Neuron (in vitro differentiated cells): ENCODE data around the gene ARHGEF12.

Experiments used
- H2AFZ ChIP-seq: one replicate; pipeline ENCODE4 v1.6.1; 2013; ENCODE audit warnings: low read depth, mild to moderate bottlenecking, inconsistent platforms, low read length, moderate library complexity
- H3K27me3 ChIP-seq: one replicate; pipeline ENCODE4 v1.6.1; 2013; ENCODE audit warnings: low read length; ENCODE audit not compliant: insufficient read depth
- H3K36me3 ChIP-seq: one replicate; pipeline ENCODE4 v1.6.1; 2013; ENCODE audit warnings: low read length; ENCODE audit not compliant: insufficient read depth
- H3K4me1 ChIP-seq: one replicate; pipeline ENCODE4 v1.6.1; 2013; ENCODE audit warnings: low read length; ENCODE audit not compliant: insufficient read depth
- H3K4me3 ChIP-seq: 2 replicates; pipeline ENCODE4 v1.5.1; 2013; ENCODE audit warnings: mild to moderate bottlenecking, low read length, moderate library complexity
- H3K9me3 ChIP-seq: one replicate; pipeline ENCODE4 v1.6.1; 2013; ENCODE audit warnings: low read length

Gene ARHGEF12

GRCh38 chr11:120304526-120304925 is 31.7 kb upstream of the ARHGEF12 start:
- H3K9me3 ChIP-seq = no peaks in the 10 kb centered on the region
- H3K36me3 ChIP-seq = no peaks in the 10 kb centered on the region
- peaks cover 7% of the 10 kb centered on the region for H3K4me1 ChIP-seq
- H2AFZ ChIP-seq = no peak overlapping the region
- H3K4me3 ChIP-seq = no peak overlapping the region
- peaks cover 14% of the 10 kb centered on the region for H3K27me3 ChIP-seq

- Histone ChIP-seq H3K4me3 (no peak overlapping the region), H3K36me3 (no peaks in the 10 kb centered on the region), H3K9me3 (no peaks in the 10 kb centered on the region), H3K4me1 (peaks cover 7% of the 10 kb centered on the region), H2AFZ (no peak overlapping the region), H3K27me3 (peaks cover 14% of the 10 kb centered on the region)
These were observed 30.9 kb upstream of the ARHGEF12 start for GRCh38 chr11:120305286-120305685.

DNA sequence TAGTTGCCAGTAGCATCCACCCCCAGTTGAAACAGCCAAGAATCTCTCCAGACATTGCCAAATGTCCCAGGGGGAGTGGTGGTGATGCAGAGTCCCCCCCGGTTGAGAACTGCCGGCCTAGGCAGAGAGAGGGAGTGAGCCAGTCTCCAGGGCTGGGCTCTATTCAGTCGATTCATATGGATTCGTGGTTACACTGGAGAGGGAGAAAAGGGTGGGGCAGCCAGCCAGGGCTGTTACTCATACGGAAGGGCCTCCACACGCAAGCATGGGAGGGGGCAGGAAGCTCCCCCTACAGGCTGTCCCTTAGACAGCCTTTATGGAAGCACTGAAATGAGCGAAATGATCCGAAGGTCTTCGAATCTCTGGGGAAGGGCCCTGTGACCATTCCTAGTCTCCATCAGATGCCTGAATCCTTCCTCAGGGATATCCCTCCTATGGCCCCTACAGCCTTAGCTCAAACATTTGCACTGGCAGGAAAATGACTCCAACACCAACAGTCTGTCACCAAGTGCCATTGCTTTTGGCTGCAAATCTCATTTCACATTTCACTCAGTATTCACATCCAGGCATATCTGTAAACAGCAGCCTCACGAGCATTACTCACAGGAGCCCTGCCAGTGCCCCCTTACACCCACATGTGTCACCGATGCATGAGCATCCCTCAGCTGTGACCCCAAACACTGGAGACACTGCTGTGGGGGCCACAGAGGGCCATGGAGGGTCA is 29.5 kb upstream of the ARHGEF12 start:
- H3K27me3 ChIP-seq = peaks cover 15% of the 10 kb centered on the region
- H3K4me3 ChIP-seq = no peak overlapping the region
- no peaks in the 10 kb centered on the region for H3K9me3 ChIP-seq
- H3K4me1 ChIP-seq = peaks cover 7% of the 10 kb centered on the region
- H3K36me3 ChIP-seq = no peaks in the 10 kb centered on the region
- no peak overlapping the region for H2AFZ ChIP-seq

DNA sequence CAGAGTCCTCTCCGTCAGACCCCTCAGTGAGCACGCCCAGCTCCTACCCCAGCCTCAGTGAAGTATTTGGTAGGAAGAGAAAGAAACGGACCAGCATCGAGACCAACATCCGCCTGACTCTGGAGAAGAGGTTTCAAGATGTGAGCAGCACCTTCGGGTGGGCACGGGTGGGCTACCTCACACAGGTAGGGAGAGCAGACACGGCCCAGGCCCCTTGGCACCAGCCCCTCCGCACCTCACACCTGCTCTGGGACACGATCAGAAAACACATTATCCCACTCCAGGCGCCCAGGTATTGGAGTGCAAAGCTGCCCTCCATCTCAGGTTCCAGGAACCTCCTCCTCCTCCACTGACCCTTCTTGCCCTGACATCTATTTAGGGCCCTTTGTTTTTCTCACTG is 28.7 kb upstream of the ARHGEF12 start:
- no peaks in the 10 kb centered on the region for H3K36me3 ChIP-seq
- no peaks in the 10 kb centered on the region for H3K9me3 ChIP-seq
- H2AFZ ChIP-seq = no peak overlapping the region
- H3K27me3 ChIP-seq = peaks cover 13% of the 10 kb centered on the region
- H3K4me3 ChIP-seq = no peak overlapping the region
- peaks cover 7% of the 10 kb centered on the region for H3K4me1 ChIP-seq

GRCh38 chr11:120308081-120308480 is 28.1 kb upstream of the ARHGEF12 start:
- H3K4me1 ChIP-seq = peaks cover 7% of the 10 kb centered on the region
- no peaks in the 10 kb centered on the region for H3K36me3 ChIP-seq
- no peak overlapping the region for H3K4me3 ChIP-seq
- no peak overlapping the region for H2AFZ ChIP-seq
- peaks cover 13% of the 10 kb centered on the region for H3K27me3 ChIP-seq
- H3K9me3 ChIP-seq = no peaks in the 10 kb centered on the region

DNA sequence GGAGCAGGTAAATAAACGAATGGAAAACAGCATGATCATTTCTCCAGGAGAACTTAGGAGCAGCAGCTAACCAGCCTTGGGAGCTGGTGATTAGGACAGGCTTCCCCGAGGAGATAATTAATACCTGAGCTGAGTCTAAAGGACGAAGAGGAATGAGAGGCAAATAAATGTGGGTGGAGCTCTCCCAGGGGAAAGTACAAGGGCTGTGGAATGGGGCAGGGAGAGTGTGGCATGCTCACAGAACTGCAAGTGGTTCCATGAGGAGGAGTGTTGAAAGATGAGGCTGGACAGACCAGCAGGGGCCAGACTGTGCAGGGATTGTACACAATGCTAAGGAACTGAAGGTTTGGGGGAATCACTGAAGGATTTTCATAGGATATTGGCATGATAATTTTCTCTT is 25.3 kb upstream of the ARHGEF12 start:
- H3K4me1 ChIP-seq = peaks cover 7% of the 10 kb centered on the region
- H3K9me3 ChIP-seq = no peaks in the 10 kb centered on the region
- peaks cover 14% of the 10 kb centered on the region for H3K27me3 ChIP-seq
- no peaks in the 10 kb centered on the region for H3K36me3 ChIP-seq
- no peak overlapping the region for H2AFZ ChIP-seq
- H3K4me3 ChIP-seq = no peak overlapping the region

- no peaks in the 10 kb centered on the region for H3K4me1 ChIP-seq
- no peak overlapping the region for H3K4me3 ChIP-seq
- H2AFZ ChIP-seq = no peak overlapping the region
- no peaks in the 10 kb centered on the region for H3K36me3 ChIP-seq
- no peaks in the 10 kb centered on the region for H3K9me3 ChIP-seq
- H3K27me3 ChIP-seq = peaks cover 23% of the 10 kb centered on the region
These were observed 21.4 kb upstream of the ARHGEF12 start for GRCh38 chr11:120314861-120315260.

GRCh38 chr11:120316880-120317688 is 19.1 kb upstream of the ARHGEF12 start:
- no peak overlapping the region for H3K4me3 ChIP-seq
- no peaks in the 10 kb centered on the region for H3K36me3 ChIP-seq
- H3K27me3 ChIP-seq = peaks cover 15% of the 10 kb centered on the region
- no peak overlapping the region for H2AFZ ChIP-seq
- no peaks in the 10 kb centered on the region for H3K4me1 ChIP-seq
- no peaks in the 10 kb centered on the region for H3K9me3 ChIP-seq

- H2AFZ ChIP-seq = no peak overlapping the region
- peaks cover 15% of the 10 kb centered on the region for H3K27me3 ChIP-seq
- no peak overlapping the region for H3K4me3 ChIP-seq
- H3K9me3 ChIP-seq = no peaks in the 10 kb centered on the region
- H3K4me1 ChIP-seq = no peaks in the 10 kb centered on the region
- H3K36me3 ChIP-seq = no peaks in the 10 kb centered on the region
These were observed 18.3 kb upstream of the ARHGEF12 start for GRCh38 chr11:120317689-120318480.

DNA sequence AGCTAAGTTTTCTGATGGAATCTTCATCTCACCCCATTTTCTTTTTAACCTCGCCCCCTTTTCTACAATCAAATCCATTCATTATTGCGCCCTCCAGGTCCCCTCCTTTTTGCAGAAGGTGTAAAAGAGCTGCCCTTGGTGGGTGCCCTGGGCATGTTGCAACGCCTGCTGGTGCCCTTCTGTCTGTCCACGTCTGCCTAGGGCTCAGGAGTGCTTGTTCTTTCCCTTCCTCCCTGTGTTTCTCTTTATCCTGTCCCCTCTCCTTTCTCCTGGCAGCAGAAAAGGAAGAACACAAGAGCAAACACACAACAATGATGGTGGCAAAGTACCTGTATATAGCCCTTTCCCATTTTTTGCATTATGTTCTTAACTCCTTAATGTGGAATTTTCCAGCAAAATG is 17.3 kb upstream of the ARHGEF12 start:
- Histone ChIP-seq H3K4me3 (no peak overlapping the region), H2AFZ (no peak overlapping the region), H3K4me1 (no peaks in the 10 kb centered on the region), H3K27me3 (peaks cover 19% of the 10 kb centered on the region), H3K9me3 (no peaks in the 10 kb centered on the region), H3K36me3 (no peaks in the 10 kb centered on the region)

DNA sequence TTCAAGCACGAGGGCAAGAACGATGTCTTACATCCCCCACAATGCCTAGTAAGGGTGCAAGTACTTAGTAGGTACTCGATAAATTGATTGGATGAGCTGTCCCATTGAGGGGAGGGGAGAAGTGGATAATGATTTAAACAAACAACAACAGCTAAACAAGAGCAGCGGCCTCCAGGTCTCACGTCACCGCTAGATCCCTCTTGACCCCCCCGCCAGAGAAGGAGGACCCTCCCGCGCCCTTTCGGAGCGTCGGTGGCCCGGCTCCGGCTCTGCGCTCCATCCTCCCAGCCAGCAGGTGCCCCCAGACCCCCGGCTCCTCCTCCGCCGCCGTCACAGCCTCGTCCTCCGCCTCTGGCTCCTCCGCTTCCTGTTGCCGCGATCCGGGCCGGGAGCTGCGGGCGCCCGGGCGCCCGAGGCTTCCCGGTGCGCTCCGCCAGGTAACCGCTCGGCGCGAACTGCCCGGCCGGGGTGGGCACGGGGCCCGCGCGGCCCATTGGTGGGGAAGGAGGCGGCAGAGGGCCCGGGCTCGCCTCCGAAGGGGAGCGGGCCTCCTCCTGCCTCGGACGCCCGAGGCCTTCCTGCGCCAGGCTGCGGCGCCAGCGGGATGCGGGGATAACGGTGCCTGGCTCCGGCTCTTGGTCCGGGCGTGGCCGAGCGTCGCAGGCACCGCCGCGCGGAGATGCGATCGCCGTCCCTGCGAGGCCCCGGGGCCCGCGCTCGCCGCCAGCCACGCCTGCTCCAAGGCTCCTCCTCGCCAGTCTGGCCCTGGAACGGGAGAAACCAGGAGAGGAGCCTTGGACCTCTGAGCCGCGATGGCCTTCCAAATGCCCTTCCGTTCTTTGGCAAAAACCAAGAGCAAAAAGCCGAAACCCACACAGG is 11.0 kb upstream of the ARHGEF12 start, which contains the start of gene TLCD5:
TLCD5 (plus strand) TSS at position 368 of the 879 bp plus-strand sequence. CDS start 2,143 bp downstream, outside the sequence.
- peak within 1 kb of the TSS; percentile 89 for H2AFZ ChIP-seq
- H3K9me3 ChIP-seq = no peaks in the 10 kb centered on the region
- peak within 1 kb of the TSS; percentile 91 for H3K4me3 ChIP-seq
- H3K4me1 ChIP-seq = peaks cover 17% of the 10 kb centered on the region
- peaks cover 8% of the 10 kb centered on the region for H3K36me3 ChIP-seq
- H3K27me3 ChIP-seq = peaks cover 8% of the 10 kb centered on the region

DNA sequence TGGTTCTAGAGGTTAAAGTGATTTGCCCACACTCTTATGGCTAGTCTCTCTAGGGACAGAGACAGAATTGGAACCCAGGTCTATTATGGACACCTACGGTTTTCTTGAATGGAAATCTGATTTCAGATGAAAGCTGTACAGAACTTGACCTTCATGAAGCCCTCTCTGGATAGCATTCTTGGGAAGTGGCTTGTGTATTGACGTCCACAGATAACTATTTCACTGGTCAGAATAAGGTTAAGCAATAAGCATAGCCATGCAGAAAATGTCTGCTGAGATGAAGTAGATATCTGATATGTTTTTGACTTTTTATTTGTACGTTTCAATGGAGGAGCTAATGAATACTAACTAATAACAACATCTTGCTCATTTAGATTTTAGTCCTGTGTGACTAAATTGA is 10.0 kb upstream of the ARHGEF12 start:
- peak overlapping the region; percentile 91 for H3K4me3 ChIP-seq
- peaks cover 17% of the 10 kb centered on the region for H3K4me1 ChIP-seq
- H2AFZ ChIP-seq = no peak overlapping the region
- H3K27me3 ChIP-seq = peaks cover 8% of the 10 kb centered on the region
- peaks cover 19% of the 10 kb centered on the region for H3K36me3 ChIP-seq
- no peaks in the 10 kb centered on the region for H3K9me3 ChIP-seq
